NCI-H2171 (cell line): ENCODE measurements around the gene PHLDB1.
A peak's percentile ranks its signal among the peaks of the same experiment; 100 is the strongest.
"Not testable (repeated sequence)": the region's sequence is repeated elsewhere in the genome, so short reads cannot be mapped to it uniquely, and the experiment has no call there.

Experiments
- DNase-seq: peaks from one replicate; lab custom pipeline; 2025; lab: John Stamatoyannopoulos, UW

The PHLDB1 gene

DNA sequence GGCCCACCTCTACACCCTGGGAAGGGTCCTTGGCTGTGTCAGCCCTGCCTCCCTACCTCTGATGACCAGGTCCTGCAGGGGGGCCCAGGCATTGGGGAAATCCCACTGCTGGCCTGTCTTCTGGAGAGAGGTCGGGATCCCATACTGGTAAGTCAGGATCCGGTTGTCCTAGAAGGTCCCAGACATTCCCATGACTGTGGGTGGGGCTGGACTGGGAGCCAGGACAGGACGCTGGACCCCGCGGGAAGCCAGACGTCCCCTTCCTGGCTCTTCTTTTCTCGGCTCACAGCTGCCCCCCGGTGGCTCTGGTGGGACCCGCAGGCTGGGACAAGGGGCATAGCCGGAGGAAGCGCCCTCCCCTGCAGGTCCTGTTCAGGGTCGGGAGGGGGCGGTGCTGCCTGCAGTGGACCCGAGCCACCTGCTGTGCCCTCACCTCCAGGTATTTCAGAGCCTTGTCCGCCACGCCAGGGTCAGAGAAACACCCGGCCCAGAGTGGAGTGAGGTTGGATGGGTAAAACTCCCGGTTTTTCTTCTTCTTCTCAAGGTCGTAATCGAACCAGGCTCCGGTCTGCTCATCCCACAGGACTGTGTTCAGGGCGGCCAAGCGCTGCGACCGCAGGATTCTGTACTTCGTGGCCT lies 52.0 kb downstream of the PHLDB1 start:
- DNase-seq = peak; percentile 43

DNA sequence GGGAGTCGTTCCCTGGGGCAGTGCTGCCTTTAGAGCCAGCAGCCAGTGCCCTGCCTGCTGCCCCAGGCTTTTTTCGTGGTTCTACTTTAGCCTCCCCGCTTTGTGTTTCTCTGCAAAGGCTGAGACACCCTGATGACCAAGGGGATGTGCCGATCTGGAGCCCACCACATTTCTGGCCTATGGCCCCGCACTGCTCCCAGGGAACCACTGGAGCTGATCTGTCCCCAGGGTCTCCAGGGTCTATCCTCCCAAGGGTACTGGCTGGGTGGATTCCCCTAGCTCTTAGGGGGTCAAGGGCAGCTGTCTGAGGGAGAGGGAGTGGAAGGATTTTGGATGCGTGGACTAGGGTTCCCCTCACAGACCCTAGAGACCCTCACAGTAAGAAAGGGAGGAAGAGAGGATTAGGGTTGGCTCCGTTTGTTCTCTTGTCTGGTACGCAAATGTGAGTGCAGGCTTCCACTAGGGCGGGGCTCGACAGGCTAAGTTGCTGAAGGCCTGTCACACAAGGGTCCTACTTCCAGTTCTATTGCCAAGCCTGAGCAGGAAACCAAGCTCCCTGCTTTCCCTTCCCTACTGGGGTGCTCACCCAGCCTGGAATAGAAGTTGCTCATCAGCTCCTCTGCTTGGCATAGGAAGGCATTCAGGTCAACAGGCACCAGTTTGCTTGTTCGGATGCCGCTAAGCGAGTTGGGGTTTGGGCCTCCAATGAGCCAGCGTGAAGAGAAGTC lies 52.7 kb downstream of the PHLDB1 start:
- no peak for DNase-seq

DNA sequence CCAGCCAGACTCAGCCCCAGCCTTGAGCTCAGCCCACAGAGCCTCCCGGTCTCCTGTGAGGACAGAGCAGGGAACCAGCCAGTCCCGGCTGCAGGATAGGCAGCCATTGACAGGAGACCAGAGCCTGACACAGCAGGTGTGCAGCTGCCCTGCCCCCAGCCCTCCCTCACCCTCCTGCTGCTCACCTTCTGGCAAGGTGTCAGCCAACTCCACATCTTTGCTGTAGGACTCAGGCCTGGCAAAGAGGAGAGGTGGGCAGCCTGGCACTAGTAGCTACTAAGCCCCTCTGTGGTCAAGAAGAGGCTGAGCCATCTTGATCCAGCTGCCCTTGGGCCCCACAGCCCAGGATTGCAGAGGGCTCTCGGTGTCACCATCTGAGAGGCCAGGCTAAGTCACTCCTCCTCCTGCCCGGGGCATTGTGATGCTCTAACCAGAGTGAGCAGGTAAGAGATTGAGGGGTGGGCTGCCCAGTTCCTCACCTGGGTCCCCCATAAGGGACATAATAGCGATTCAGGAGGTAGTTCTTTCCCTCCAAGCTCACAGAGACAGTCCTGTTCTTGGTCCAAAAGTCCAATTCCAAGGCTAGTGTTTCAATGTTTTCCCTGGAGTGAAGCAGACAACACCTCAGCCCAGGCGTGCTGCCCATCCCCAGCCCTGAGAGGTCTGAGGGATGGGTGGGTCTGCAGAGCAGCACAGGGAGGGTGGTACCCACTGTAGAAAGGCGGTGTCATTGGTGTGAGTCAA lies 53.4 kb downstream of the PHLDB1 start:
- DNase-seq = peak; percentile 40

DNA sequence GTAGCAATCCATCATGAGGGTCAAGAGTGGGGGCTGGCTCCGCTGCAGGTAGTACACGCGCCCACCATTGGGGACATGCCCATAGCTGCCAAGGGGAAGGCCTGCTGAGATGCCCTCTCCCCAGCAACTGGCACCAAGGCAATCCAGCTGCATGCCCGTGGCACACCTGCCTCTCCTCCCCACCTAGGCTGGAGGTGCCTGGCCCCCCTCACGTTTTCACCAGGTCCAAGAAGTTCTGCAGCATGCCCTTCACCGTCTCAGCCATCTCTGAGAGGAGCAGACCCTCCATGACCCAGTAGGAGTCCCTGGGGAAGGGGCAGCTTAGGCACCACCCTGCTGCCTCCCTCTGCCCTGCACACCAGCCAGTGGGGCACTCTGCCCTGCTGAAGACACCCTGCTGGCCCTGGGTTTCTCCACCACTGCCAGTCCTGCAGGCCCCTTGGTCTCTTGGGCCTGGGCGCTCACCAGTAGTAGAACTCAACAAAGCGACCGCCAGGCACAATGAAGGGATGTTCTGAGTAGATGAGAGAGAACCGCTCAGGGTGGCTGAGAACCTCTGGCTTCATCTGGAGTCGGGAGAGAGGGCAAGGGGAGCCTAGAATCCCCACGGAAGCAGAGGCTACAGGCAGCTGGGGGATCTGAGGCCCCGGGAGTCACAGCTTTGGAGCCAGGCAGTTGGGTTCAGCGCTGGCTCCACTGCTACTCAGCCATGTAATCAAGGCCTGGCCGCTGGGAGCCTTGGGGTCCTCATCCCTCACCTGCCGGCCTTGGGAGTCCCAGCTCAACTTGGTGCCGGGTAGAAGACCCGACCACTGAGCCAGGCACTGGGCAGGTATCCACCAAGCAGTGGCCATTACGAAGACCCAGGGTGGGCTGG lies 54.2 kb downstream of the PHLDB1 start:
- no peak for DNase-seq

DNA sequence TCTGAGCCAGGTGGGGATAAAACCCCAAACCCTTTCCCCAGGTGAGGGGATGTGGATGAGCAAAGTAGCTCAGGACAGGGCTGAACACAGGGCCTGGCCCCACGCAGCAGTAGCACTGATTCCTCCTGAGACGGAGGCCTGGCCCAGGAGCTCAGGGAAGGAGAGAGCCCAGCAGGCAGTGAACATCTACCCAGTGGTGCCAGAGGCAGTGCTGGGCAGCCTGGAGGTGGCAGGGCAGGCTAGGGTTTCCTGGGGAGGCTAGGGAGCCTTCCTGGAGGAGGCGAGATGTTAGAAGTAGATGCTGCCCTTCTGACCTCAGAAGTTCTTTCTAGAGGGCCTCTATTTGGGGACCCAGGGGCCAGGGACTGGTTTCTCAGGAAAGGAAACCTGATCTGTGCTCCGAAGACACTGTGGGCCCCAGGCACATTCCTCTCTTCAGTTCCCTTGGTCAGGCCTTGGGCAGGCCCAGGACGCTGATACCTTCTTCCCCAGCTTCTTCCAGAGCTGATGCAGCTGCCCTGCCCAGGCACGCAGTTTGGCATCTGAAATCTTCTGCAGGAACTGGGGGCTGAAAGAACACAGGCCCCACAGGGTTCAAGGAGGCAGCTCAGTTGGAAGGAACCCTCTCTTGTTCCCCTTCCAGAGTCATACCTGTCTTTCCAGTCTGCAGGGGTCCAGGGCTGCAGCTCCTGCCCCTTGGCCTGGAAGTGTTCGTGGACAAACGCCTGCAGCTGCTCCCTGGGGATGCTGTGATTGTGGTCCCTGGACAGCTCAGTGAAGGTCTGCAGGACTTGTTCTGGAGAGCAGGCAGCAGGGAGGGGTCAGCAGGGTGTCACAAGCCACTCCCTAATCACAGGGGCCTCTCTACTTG lies 55.2 kb downstream of the PHLDB1 start:
- no peak for DNase-seq

DNA sequence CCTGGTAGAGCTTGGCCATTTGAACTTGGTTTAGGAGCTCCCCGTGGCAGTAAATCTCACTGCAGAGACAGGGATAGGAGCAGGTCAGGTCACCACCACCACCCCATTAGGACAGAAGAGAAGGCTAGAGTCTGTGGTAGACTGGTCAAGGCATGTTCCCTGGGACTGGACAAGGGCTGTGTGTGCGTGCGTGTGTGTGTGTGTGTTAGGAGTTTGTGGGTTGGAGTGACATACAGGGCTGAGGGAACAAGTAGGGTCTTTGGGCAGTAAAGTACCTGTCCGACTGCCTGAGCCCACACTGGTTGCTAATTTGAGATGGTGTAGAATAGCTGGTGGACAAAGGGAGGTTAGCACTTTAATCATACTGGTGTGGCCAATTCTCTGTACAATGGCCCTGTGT lies 56.0 kb downstream of the PHLDB1 start:
- no peak for DNase-seq

DNA sequence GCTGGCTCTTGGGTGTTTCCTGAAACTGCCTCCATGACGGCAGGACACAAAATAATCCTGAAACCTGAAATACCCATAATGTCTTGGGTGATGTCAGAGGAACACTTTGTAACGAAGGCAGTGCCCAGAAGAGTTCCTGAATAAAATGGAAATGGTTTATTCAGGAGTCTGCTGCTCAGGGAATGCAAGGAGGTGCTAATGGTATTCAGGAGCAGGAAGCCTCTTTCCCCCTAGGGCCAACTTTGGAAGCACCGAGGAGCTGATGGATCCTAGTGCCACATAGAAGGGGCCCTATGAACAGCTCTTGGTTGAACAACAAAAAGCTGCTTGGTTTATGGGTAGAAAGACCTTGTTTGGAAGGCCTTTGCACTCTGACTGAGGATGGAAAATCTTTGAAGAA lies 56.5 kb downstream of the PHLDB1 start:
- no peak for DNase-seq

DNA sequence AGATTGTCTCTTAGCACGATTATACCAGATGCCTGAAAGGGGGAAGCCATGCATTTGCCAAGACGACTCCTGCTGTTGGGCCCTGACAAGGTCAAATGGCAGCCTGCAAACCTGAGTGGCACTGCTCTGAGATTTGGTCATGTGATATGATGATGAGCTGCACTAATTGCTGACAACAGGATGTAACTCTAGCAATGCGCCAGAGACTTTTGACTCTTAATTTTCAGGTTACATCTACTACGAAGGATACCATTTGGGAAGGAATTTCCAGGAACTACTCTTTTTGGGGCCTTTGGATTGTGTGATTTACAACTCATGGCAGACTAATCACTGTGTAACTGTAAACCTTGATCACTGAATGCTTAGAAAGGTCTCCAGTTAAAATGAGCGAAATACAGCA lies 59.0 kb downstream of the PHLDB1 start:
- peak; percentile 69 for DNase-seq

DNA sequence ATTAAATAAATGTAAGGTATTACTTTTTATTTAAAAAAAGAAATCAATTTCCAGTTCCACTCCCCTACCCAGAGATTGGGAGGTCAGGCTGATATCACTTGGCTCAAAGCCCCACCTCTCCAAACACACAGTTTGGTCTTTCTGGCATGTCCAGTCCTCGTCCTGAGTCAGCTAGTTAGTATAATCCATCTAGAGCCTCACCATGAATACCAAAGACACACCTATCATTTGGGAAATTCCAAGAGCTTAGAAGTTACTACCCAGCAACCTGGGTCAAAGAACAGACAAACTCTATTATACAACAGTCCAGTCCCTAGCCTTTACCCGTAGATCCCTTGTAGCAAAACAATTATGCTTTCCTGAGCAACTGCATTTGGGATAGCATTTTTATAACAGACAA lies 62.6 kb downstream of the PHLDB1 start:
- DNase-seq = no peak

DNA sequence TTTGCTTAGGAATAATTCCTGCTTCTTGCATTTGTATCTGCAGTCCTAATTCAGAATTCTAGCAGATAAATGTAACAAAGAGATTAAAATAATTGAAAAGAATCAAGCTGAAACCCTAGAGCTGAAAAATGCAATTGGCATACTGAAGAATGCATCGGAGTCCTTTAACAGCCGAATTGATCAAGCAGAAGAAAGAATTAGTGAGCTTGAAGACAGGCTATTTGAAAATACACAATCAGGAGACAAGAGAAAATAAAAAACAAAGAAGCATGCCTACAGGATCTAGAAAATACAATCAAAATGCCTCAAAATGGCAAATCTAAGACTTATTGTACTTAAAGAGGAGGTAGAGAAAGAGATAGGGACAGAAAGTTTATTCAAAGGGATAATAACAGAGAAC lies 63.8 kb downstream of the PHLDB1 start:
- DNase-seq = no peak

DNA sequence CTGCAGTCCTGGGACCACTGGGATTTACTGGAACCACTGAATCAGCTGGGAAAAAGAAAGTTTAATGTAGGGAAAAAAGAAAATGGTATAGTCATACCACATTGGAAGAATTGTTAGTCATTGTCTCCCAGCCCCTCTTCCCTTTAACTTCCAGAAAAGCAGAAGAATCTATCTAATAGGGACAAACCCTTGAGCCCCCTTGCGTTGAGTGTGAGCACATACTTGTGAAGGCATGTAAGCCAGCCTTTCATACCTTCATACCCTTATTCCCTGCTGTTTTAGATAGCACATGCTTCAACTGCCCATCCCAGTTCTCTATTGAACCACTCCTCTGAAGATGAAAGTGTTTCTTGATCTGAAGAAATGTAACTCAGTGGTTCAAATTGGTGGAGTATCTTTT lies 65.4 kb downstream of the PHLDB1 start:
- no peak for DNase-seq

DNA sequence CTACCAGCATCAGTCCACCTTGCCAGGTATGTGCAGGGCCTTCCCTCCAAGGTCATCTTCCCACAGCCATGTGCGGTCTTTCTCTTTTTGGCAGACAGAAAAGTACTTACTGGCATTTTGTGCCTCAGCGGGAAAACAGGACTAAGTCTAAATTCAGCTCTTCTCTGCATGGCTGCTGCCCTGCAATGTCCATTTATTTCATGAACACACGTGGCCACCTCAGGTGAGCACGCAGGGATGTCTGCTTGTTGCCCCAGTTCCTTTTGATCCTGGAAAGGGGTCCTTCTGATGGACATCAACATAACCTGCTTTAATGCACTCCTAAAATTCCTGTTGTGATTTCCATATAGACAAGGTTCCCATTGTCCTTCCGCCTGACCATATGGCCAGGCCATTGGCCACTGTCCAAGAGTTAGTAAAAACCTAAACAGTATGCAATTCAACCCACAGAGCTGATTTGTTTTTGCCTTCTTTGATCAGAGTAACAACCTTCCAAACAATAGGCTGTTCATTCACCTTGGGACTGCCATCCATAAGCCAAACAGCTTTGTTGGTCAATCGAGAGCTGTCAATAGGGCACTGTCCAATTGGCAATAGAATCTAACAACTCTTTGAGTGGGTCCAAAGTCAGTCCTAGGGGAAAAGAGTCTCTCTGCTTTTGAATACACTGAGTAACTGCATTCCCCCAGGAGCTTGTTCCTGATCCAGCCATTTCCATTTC lies 66.1 kb downstream of the PHLDB1 start:
- DNase-seq = no peak

DNA sequence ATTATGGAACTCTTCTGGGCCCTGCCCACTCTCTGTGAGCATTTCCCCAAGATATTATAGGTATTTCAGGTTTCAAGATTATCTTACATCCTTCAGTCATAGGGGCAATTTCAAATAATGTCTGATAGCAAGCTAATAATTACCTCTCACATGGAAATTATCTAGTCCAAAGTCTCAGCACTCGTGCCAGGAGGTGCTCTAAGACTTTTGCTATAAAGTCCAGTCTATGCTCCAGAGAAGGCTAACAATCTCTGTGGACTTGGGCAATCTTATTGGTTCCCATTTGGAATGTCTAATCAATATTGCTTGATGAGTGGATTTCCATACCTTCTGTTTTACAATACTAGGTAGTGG lies 66.6 kb downstream of the PHLDB1 start:
- DNase-seq = no peak

DNA sequence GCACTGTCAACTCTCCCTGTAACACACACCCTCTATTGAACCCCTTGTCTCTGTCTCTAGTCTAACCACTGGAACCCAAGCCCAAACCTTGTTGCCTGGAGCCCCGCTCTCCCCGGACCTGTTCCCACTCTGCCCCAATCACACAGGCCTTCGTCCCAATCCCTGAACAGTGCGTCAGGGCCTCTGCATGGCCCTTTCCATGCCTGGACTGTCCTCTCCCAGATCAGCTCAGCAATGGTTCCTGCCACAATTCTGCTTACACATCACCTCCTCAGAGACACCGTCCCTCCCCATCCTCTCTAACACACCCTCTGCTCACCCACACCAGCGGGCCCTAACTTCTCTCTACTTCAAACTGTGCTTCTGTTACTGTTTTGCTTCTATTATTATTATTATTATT lies 70.6 kb downstream of the PHLDB1 start:
- DNase-seq = no peak

DNA sequence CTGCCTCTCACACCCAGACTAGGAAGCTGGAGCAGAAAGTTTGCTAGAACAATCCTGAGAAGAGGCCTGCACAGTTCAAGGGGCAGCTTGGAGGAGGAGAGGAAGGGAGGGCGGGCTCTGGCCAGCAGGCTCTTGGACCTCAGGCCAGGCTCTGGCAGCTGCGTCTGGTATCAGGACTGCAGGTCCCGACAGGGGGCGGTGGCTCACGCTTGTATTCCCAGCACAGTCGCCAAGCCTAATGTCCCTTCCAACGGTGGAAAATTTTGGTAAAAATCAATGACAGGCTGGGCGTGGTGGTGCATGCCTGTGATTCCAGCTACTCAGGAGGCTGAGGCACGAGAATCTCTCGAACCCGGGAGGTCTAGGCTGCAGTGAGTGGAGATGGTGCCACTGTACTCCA lies 71.5 kb downstream of the PHLDB1 start:
- not testable (repeated sequence) for DNase-seq

DNA sequence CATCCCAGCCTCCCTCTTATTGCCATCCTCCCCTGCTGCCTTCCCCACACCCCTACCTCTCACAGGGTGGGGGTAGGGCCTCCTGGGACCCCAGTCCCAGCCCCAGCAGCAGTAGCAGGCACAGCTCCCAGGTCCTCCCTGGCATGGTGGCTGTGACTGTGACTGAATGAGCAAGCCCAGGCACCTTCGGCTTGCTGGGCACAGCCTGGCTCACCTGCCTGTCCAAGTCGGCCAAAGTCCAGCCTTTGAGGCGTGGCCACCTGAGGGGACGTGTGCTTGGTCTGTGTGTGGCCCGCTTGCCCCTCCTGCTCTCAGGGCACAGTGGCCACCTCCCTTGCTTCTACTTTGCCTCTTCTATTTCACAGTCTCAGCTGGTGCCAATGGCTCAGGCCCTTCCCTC lies 72.1 kb downstream of the PHLDB1 start, which contains the start of gene TREH:
TSS of gene TREH (minus strand) at position 168 of the 400 bp plus-strand sequence. CDS start at position 145, 23 bp downstream.
- no peak for DNase-seq

DNA sequence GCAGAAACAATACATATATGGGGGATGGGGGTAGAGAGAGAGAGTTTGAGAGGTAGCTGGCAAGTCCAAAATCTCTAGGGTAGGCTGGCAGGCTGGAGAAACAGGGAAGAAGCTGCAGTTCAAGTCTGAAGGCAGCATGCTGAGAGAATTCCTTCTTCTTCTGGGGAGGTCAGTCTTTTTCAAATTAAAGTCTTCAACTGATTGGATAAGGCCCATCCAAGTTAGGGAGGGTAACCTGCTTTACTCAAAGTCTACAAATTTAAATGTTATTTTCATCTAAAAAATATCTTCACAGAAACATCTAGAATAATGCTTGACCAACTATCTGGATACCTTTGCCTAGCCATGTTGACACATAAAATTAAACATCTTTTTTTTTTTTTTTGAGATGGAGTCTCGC lies 75.0 kb downstream of the PHLDB1 start:
- no peak for DNase-seq

DNA sequence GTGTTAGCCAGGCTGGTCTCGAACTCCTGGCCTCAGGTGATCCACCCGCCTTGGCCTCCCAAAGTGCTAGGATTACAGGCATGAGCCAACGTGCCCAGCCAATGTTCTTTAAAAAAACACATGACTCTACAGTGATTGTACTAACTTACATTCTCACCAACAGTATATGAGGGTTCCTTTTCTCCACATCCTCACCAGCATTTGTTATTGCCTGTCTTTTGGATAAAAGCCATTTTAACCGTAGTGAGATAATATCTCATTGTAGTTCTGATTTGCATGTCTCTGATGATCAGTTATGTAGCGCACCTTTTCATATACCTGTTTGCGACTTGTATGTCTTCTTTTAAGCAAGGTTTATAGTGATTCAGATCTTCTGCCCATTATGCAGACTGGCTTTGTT lies 75.5 kb downstream of the PHLDB1 start:
- DNase-seq = not testable (repeated sequence)

DNA sequence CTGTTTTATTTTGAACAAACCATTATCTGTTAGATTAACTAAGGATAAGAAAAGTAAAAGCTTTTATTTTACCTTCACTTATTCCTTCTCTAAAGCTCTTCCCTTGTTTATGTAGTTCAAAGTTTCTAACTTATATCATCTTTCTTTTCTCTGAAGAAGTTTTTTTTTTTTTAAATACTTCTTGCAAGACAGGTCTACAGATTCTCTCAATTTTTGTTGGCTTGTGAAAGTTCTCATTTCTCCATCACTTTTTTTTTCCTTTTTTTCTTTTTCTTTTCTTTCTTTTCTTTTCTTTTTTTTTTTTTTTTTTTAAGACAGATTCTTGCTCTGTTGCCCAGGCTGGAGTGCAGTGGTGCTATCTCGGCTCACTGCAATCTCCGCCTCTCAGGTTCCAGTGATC lies 76.8 kb downstream of the PHLDB1 start:
- no peak for DNase-seq

DNA sequence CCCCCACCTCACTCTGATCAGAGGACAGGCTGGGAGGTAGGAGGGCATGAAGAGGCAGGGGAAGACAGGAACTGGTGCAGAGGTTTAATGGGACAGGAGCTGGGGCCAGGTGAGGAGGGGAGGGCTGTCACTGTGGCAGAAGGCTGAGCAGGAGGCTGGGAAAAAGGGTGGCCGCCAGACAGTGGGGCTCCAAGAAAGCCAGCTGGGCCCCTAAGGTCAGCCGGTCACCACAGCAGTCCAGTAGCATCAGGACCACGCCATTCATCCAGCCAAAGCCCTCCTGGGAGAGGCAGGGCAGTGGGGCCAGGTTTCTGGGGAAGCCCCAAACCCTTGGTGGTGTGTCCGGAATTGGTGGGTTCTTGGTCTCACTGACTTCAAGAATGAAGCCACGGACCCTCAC lies 80.5 kb downstream of the PHLDB1 start:
- no peak for DNase-seq

DNA sequence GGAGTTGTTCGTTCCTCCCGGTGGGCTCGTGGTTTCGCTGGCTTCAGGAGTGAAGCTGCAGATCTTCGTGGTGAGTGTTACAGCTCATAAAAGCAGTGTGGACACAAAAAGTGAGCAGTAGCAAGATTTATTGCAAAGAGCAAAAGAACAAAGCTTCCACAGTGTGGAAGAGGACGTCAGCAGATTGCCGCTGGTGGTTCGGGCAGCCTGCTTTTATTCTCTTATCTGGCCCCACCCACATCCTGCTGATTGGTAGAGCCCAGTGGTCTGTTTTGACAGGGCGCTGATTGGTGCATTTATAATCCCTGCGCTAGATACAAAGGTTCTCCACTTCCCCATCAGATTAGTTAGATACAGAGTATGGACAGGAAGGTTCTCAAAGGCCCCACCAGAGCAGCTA lies 80.9 kb downstream of the PHLDB1 start:
- not testable (repeated sequence) for DNase-seq
